ENCODE data around the gene TYW1. TPM values are rescaled to one million over a fixed set of nuclear protein-coding genes. Genes with fewer than 3 reads are reported as not detected.
"Not testable (repeated sequence)": the region's sequence is repeated elsewhere in the genome, so short reads cannot be mapped to it uniquely, and the experiment has no call there.

TYW1 gene
- 17.5 TPM for polyA plus RNA-seq (ENCODE audit: insufficient read length)

DNA sequence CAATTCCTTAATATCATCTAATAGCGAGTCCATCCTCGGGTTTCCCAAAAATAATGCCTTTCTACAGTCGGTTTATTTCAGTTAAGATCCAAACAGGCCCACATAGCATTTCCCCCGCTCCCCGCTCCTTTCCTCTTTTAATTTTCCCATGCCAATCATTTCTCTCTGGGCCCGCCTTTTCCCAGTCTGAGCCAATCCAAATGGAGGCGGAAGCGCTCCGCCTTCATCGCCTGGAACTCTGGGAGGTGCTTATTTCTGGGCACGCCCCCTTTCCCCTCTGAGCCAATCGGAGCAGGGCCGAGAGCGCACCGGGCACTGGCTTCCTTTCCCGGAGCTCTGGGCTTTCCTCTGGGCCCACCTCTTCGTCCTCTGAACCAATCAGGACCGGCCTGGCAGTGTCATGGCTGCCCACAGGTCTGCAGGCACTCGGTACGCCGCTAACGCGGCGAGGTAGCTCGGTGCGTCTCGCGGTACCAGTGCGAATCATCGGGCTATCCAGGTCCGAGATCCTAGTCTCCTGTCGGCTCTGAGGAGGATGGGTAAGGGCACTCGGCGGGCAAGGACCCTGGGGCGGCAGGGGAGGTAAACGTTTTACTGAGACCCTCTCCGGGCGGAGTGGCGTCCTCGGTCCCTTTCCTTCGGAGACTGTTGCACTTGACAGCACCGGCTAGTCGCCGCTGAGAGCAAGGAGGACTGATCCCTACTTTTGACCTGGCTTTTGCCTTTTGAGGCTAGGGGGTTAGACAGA is at the start of gene TYW1:
TYW1 (plus strand) TSS at position 390 of the 748 bp plus-strand sequence; CDS start at position 536, 146 bp downstream.
- DNase-seq (ENCODE audit: low read depth), result peak; percentile 93

DNA sequence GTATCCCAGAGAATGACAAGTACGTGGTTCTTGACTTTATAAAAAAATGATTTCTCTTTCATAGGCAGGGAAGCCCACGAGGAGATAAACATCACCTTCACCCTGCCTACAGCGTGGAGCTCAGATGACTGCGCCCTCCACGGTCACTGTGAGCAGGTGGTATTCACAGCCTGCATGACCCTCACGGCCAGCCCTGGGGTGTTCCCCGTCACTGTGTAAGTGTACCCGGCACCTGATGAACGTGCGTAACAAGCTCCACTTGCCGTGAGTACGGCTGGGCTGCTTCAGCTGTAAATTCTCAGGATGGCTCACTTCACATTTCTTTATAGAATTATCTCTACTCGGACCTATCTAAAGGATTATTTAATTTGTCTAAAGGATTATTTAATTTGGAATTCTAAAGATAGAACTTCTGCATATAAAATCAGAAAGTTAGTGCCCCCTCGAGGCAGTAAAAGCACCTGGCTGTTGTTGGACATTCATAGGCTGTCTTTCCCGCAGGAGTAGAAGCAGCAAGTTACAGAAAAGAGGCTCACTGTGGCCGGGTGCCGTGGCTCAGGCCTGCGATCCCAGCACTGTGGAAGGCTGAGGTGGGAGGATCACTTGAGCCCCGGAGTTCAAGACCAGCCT is 48.0 kb upstream of the TYW1 start:
- DNase-seq (ENCODE audit: low read depth), result no peak

- DNase-seq (ENCODE audit: low read depth), result no peak
Measured at GRCh38 chr7:66950311-66950710, 46.3 kb upstream of the TYW1 start.

- DNase-seq (ENCODE audit: low read depth), result no peak
Measured at GRCh38 chr7:66950763-66951162, 45.9 kb upstream of the TYW1 start.

DNA sequence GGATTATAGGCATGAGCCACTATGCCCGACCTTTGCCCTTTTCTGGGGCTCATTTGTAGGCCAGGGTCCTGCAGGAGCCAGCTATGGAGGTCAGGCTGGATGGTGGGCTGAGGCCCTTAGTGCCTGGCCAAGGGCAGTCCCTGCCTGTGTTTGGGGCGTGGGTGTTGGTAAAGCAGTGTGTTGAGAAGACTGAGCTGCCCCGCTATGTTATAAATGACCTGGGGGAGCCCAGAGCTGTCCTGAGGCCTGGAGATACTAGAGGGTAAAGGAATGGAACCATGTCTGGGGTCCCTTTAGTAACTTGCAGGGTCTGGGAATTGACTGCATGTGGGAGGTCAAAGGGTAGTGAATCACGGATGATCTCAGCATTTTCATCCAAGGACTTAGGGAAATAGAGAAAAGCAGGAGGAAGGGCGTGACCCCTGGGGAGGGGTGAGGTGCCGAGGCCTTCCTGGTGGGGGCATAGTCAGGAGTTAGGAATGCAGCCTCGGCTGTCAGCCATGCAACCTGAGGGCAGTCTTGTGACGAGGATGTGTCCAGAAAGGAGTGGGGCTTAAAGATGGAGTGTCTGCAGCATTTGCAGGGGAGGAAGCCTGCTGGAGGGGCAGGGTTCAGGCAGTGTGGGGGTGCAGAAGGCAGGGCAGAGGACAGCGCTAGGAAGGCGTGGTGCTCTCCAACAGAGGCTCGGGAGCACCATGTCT is 44.1 kb upstream of the TYW1 start:
- no peak for DNase-seq (ENCODE audit: low read depth)

DNA sequence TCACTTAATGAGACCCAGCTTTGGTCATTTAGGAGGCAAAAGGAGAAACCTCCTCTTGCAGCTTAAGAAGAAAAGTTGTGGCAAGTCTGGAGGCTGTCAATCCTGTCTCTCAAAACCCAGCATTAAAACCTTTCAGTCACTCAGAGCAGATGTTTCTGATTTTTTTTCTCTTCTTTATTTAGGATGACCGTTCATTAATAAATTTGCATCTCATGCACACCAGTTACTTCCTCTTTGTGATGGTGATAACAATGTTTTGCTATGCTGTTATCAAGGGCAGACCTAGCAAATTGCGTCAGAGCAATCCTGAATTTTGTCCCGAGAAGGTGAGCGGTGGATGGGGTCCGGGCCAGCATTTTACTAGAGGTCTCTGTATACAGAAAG is 43.6 kb upstream of the TYW1 start:
- DNase-seq (ENCODE audit: low read depth), result no peak

GRCh38 chr7:66957595-66958290 is 38.9 kb upstream of the TYW1 start:
- DNase-seq (ENCODE audit: low read depth), result no peak

DNA sequence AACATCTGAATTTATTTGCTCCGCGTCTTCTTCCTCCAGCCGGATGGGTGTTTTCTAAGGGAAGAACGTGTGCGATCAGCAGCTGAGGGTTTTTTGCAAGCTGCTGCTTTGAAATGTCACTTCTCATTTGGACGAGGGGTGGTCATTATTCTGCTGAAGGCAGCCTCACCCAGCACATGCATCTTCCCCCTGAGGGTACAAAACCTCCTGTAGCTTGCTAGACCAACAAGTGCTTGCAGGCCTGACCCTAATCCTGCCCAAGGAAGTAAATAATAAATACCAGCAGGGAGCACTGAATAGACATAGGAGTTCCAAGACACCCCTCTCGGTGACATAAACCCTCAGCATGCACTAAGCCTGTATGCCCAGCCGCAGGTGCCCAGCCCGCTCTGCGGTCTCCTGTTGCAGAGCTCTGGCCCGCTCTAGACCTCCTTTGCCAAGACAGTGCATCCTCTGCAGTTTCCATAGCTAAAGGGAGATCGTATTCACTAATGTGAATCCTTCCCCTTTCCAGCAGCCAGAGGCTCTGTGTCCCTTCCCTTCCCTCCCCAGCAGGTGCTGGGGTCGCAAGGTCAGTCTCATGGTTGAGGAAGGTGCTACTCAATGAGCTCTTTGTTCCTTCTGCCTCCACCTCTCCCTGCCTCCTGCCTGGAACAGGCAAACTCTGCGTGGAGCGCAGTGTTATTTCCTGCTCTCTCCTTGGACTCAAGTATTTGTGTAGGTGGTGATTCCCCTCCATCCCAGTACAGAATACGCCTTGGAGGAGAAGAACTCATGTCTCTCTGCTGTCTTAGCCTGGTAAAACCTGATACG is 37.9 kb upstream of the TYW1 start:
- DNase-seq (ENCODE audit: low read depth), result no peak

- DNase-seq (ENCODE audit: low read depth), result no peak
Measured at GRCh38 chr7:66960192-66960591, 36.4 kb upstream of the TYW1 start.

DNA sequence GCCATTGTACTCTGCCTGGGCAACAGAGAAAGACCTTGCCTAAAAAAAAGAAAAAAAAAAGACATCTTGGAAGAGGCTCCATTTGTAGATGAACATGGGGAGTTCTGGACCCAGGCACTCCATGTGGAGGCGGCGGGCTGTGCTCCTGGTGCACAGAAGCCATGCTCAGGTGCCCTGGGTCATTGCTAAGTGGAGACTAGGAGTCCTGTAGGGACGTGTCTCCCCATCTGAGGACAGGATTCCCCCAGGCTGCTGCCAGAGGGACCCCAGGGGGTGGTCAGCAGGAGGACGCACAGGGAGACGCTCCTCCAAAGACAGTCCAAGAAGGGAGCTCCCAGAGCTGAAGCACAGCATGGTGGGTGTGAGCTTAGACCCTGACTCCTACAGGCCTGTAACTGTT is 35.5 kb upstream of the TYW1 start:
- DNase-seq (ENCODE audit: low read depth), result no peak

DNA sequence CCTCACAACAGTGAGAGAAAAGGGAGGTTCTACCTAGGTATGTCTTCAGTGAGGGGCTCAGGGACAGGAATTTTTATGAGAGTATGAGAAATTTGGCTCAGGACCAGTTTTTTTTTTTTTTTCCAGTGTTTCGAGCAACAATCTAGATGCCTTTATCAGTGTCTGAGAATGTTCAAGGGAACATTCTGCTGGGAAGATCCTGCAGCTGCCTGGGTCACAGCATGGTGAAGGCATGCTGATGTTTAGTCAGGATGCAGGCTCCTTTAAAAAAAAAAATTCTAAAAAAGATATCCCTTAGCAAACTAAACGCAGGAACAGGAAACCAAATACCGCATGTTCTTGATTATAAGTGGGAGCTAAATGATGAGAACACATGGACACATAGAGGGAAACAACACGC is 32.2 kb upstream of the TYW1 start:
- DNase-seq (ENCODE audit: low read depth), result no peak

- DNase-seq (ENCODE audit: low read depth), result no peak
Measured at GRCh38 chr7:66967029-66967428, 29.6 kb upstream of the TYW1 start.

GRCh38 chr7:66969001-66969400 is 27.6 kb upstream of the TYW1 start:
- not testable (repeated sequence) for DNase-seq (ENCODE audit: low read depth)

DNA sequence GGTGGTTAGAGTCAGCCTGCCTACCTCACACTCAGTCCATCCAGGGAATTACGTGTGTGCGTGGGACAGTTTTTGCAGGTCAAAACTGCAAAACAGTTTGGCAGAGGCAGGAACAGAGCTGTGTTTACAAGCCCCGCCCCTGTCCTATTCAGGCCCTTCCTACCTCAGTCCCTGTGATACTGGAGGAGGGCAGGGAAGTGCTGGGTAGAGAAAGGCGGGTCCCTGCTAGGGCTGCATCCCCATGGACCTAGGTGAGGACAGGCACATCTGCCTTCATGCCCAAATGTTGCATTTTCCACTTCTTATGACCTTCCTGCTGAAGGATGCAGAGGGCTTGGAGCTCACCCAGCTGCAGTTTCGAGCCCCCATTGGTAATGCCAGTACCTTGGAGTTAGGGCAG is 26.3 kb upstream of the TYW1 start:
- no peak for DNase-seq (ENCODE audit: low read depth)

DNA sequence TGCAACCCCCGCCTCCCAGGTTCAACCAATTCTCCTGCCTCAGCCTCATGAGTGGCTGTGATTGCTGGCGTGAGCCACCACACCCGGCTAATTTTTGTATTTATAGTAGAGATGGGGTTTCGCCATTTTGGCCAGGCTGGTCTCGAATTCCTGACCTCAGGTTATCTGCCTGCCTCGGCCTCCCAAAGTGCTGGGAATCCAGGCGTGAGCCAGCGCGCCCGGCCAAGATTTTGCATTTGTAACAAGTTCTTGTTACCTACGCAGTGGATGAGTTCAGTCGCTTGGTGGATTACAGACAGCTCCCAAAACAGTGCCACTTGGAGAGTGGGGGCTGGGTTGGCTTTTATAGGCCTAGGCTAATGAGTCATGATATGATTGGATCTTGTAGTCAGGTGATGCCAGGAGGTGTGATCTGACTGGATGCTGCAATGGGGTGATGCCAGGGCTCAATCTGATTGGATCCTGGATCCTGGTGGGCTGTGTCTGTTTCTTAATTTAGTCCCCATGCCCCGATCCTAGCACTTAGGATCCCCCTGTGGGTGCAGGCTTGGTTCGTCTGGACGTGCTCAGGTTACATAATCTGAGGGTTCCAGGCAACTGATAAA is 21.5 kb upstream of the TYW1 start:
- DNase-seq (ENCODE audit: low read depth), result no peak

DNA sequence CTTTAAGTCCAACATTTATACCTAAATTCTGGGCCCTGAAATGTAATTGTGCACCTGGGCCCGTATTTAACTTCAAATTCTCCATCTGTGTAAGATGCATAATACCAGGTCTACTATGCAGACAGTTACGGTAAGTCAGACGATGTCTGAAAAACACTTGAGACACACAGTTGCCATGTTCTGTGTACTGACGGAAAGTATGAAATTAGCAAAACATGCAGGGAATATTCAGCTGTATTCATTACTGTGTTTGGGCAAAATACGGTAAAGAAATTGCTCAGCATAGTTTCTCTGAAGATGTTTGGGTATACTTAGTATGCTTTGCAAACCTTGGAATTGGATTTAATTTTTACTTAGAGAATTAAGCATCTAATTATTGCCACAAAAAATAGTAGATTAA is 18.3 kb upstream of the TYW1 start:
- not testable (repeated sequence) for DNase-seq (ENCODE audit: low read depth)

DNA sequence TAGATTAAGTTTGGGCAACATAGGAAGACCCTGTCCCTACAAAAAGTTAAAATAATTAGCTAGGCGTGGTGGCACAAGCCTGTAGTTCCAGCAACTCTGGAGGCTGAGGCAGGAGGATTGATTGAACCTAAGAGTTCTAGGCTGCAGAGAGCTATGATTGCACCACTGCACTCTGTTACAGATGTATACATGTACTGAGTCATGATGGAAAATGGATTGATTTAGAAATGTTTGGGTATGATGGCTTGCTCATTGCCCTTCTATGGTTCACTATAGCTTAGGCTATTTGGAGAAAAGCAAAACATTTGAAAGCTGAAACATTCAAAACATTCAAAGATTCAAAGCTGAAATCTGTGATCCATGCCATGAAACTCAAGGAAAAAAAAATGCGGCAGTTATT is 17.6 kb upstream of the TYW1 start:
- not testable (repeated sequence) for DNase-seq (ENCODE audit: low read depth)

DNA sequence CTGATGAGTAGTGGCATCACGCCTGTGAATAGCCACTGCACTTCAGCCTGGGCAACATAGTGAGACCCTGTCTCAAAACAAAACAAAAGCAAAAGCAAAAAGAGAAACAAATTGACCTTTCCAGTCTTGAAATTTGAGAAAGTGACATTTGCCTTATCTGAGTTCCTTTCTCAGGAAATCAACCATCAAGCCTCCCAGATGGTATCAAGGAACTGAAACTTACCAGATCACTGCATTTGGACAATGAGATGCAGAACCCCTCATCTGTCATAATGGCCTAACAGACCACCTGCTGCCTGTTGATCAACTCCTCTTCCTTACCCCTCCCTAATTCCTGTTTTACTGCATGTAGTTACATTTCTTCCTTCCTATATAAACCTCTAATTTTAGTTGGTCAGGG is 16.3 kb upstream of the TYW1 start:
- DNase-seq (ENCODE audit: low read depth), result not testable (repeated sequence)

- not testable (repeated sequence) for DNase-seq (ENCODE audit: low read depth)
Measured at GRCh38 chr7:66989552-66989951, 7.1 kb upstream of the TYW1 start.

GRCh38 chr7:66994051-66994450 is 2.6 kb upstream of the TYW1 start:
- not testable (repeated sequence) for DNase-seq (ENCODE audit: low read depth)

DNA sequence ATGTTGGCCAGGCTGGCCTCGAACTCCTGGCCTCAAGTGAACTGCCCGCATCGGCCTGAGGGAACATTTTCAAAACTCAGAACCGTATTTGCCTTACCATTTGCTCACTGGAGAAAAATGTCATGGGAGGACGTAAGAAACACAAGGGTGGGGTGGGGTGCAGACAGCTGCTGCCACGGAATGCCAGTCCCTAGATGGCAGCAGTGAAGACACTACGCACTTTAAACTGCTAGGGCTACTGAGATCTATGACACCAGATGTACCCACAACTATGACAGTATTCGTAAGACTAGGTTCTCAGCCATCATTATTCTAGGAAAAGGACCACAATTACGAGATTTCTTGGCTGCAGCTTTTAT is 2.0 kb upstream of the TYW1 start:
- not testable (repeated sequence) for DNase-seq (ENCODE audit: low read depth)

Data from forelimb muscle (tissue), 1 donor.